ENCODE data around the gene GRK2.

- TF ChIP-seq NFIC (IDR thresholded peaks at IDR 0.05), result no peak
- no peak for TF ChIP-seq TCF12 (IDR thresholded peaks at IDR 0.05; ENCODE audit: low read depth)
- TF ChIP-seq REST (IDR thresholded peaks at IDR 0.05; ENCODE audit: low read depth), result no peak
- TF ChIP-seq EP300 (IDR thresholded peaks at IDR 0.05; ENCODE audit: borderline replicate concordance), result no peak
- no peak for TF ChIP-seq CREB1 (IDR thresholded peaks at IDR 0.05; ENCODE audit: low read depth)
- no peak for TF ChIP-seq USF1 (IDR thresholded peaks at IDR 0.05)
- no peak for TF ChIP-seq CEBPB (IDR thresholded peaks at IDR 0.05)
- no peak for TF ChIP-seq RAD21 (IDR thresholded peaks at IDR 0.05; ENCODE audit: low read depth)
- TF ChIP-seq YY1 (IDR thresholded peaks at IDR 0.05; ENCODE audit: low read depth), result no peak
Observed at GRCh38 chr11:67303835-67304411, 37.6 kb downstream of the GRK2 start.
